HG03457 (cell line): ENCODE measurements around the gene ERAS.

Source experiments
- ATAC-seq: cut with Tn5 transposase; IDR thresholded peaks from one replicate; pipeline ENCODE4 v1.9.1; 2021; ENCODE audit warnings: moderate number of reproducible peaks; ENCODE audit not compliant: unreplicated experiment

The ERAS gene, protein sequence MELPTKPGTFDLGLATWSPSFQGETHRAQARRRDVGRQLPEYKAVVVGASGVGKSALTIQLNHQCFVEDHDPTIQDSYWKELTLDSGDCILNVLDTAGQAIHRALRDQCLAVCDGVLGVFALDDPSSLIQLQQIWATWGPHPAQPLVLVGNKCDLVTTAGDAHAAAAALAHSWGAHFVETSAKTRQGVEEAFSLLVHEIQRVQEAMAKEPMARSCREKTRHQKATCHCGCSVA

DNA sequence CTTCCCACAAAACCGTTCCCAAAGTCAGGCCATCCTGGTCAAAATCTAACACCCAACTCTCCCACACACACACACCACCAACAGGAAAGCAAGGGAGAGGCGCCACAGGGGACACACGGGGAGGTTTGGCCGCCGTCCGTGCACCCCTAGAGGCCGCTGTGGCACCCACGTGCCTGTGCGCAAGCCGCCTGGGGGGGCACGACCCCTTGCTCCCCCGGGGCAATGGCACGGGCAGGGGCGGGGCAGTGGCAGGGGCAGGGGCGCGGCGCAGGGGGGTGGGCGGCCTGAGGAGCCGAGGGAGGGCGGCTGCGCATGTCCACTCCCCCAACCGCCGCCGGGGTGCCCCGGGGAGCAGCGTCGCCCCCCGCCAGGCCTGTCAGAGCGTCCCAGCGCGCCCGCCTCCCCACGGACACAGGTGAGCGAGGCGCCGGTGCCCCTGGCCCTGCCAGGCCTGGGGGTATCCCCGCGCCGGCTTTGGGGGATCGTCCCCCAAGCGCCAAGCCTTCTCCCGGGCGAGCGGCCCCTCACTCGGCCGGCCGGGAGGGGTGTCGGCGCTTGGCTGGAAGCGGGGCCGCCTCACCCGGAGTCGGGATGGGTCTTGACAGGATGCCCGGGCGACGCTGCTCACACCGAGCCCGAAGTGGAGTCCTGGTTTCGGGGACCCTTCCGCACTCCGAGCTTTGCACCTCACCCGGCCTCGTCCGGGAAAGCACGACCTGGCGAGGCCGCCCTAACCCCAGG, at the start of gene ERAS:
Gene ERAS (plus strand): TSS at position 379 of the 741 bp plus-strand sequence. CDS start 2,611 bp downstream, outside the sequence.
- no peak for ATAC-seq

DNA sequence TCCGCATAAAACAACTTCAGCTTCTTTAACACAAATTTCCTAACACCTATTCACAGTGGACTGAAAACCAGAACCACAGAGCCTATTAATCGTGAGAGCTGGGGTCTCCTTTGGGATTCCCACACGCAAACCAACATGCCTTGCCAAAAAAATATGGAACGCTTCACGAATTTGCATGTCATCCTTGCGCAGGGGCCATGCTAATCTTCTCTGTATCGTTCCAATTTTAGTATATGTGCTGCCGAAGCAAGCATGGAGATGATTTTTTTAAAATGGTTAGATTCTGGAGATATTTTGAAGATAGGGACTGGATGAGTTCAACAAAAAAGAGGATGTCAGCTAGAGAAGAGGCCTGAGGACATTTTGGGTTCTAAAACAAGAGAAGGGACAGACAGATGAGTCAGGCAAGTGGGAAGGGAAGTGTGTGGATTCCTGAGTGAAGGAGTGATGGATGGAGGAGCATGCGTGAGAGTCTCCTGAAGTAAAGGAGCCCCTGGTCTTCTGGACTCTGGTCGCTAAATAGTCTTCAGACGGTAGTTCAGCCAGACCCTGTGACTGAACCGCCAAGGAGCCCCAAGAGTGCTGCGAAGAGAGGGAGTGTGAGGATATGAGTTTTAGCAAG, 49.4 kb upstream of the ERAS start:
- no peak for ATAC-seq

- ATAC-seq: no peak
These were observed 46.9 kb upstream of the ERAS start for GRCh38 chrX:48779399-48779798.

DNA sequence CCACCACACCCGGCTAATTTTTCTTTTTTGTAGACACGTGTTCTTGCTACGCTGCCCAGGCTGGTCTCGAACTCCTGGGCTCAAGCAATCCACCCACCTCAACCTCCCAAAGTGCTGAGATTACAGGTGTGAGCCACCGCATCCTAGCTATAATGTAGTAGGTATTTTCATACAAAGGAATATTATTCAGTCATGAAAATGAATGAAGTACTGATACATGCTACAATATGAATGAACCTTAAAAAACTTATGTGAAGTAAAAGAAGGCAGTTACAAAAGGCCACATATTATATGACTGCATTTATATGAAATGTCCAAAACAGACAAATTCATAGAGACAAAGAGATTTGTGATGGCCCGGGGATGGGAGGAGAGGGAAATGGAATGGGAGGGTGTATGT, 44.6 kb upstream of the ERAS start:
- ATAC-seq: no peak

- ATAC-seq: no peak
These were observed 44.1 kb upstream of the ERAS start for GRCh38 chrX:48782216-48782615.

DNA sequence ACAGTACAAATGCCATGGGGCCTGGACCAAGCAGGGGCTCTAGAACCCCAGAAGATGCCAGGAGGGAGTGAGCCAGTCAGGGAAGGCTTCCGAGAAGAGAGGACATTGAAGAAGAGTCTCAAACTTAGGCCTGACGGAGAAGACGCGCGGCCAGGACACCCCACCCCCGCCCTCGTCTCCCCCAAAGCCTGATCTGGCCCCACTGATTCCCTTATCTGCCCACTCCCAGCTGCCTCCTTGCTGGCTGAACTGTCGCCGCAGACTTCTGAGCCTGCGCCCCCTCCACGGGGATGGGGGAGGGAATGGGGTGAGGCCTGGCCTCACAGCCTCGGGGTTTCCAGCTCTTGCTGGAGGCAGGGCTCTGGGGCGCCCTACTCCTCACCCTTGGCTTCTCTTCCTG, 43.5 kb upstream of the ERAS start:
- ATAC-seq: no peak

GRCh38 chrX:48784726-48785125, 41.6 kb upstream of the ERAS start:
- ATAC-seq: no peak

GRCh38 chrX:48785186-48785539, 41.1 kb upstream of the ERAS start:
- no peak for ATAC-seq

DNA sequence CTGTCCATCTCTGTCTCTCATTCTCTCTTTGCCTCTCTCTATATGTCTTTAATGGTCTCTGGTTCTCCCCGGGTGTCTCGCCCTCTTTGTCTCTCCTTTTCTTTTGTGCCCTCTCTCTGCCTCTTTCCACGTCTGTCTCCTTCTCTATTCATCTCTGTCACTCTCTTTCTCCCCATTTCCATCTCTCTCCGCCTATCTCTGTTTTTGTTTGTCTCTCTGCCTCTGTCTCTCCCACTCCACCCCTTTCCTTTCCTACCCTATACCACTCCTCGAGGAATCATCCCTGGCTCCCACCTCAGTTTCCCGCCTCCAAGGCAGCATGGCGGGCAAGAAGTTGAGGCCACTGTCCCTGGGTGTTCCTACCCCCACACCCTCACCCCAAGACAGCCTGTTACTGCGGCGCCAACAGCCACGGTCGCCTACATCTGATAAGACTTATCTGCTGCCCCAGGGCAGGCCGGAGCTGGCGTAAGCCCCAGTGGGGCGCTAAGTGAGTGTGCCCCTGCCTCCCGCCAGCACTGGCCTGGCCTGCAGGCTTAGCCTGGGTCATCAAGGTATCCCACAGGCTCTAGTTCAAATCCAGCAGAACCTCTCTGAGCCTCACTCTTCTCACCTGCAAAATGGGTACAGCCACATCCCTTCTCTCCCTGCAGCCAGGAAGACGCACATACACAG, 40.6 kb upstream of the ERAS start:
- no peak for ATAC-seq

DNA sequence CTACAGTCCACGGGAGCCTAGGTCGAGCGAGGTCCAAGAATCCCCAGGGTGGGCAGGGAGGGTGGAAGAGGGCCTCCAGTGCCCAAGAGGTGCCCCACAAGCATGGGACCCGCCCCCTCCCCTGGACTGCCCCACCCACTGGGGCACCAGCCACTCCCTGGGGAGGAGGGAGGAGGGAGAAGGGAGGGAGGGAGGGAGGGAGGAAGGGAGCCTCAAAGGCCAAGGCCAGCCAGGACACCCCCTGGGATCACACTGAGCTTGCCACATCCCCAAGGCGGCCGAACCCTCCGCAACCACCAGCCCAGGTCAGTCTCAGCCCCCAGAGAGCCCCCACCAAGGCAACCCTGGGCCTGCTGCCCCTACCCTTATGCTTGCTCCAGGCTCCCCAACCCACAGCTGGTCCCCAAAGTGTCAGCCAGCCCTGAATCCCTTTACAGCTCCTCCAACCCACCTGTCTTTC, 39.9 kb upstream of the ERAS start, which contains the start of gene GATA1:
Gene GATA1 (plus strand): TSS at position 250 of the 460 bp plus-strand sequence. CDS start 4,520 bp downstream, outside the sequence.
- no peak for ATAC-seq

- no peak for ATAC-seq
These were observed 39.3 kb upstream of the ERAS start for GRCh38 chrX:48786825-48787504.

- no peak for ATAC-seq
These were observed 38.5 kb upstream of the ERAS start for GRCh38 chrX:48787505-48788443.

- no peak for ATAC-seq
These were observed 36.7 kb upstream of the ERAS start for GRCh38 chrX:48789366-48790220.

GRCh38 chrX:48790477-48790876, 35.8 kb upstream of the ERAS start:
- ATAC-seq: no peak

GRCh38 chrX:48791063-48791820, 35.1 kb upstream of the ERAS start:
- ATAC-seq: no peak

GRCh38 chrX:48792219-48792618, 34.1 kb upstream of the ERAS start:
- ATAC-seq: no peak

DNA sequence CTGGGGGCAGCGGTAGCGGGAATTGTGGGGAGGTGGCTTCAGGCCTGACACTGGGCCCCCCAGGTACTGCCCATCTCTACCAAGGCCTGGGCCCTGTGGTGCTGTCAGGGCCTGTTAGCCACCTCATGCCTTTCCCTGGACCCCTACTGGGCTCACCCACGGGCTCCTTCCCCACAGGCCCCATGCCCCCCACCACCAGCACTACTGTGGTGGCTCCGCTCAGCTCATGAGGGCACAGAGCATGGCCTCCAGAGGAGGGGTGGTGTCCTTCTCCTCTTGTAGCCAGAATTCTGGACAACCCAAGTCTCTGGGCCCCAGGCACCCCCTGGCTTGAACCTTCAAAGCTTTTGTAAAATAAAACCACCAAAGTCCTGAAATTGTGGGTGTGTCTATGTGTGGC, 32.4 kb upstream of the ERAS start:
- no peak for ATAC-seq

DNA sequence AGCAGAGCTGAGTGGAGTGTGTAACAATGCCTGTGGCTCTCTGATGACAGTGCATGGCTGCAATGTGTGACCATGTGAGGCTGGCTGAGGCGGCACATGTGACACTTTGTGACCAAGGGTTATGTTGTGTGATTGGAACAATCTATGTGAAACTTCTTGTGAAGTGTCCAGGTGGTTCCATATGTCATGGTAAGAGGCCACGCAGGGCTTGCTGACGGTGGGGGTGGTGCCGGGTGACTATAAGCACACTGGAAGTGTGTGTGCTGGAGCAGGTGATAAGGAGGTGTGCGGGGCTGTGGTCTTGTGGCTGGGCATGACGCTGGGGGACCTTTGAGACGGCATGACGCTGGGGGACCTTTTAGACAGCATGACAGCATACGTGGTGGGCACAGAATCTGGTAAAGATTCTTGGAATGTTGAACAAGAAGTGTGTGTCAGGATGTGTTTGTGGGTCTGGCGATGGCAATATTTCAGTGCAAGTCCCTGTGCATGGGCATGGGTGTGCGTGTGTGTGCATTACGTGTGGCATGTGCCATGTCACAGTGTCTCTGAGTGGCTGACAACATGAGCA, 31.9 kb upstream of the ERAS start:
- ATAC-seq: no peak
